HUES48 (cell line): Measurements from ENCODE around the gene STRA6.
A peak's percentile ranks its signal among the peaks of the same experiment; 100 is the strongest.

Experiments
- H3K27ac ChIP-seq: one replicate; pipeline ENCODE4 v1.7.0; 2013; ENCODE audit warnings: low read depth, low read length, inconsistent platforms
- H3K27me3 ChIP-seq: 2 replicates; pipeline ENCODE4 v1.6.1; 2013; ENCODE audit warnings: mild to moderate bottlenecking, low read length; ENCODE audit not compliant: control insufficient read depth, insufficient read depth
- H3K36me3 ChIP-seq: 2 replicates; pipeline ENCODE4 v1.6.1; 2013; ENCODE audit warnings: low read length; ENCODE audit not compliant: control insufficient read depth, insufficient read depth
- H3K4me1 ChIP-seq: 2 replicates; pipeline ENCODE4 v1.6.1; 2013; ENCODE audit warnings: mild to moderate bottlenecking, low read length; ENCODE audit not compliant: control insufficient read depth, insufficient read depth
- H3K4me3 ChIP-seq: 2 replicates; pipeline ENCODE4 v1.5.1; 2013; ENCODE audit warnings: mild to moderate bottlenecking, low read depth, low read length
- H3K9ac ChIP-seq: 2 replicates; pipeline ENCODE4 v1.6.1; 2013; ENCODE audit warnings: mild to moderate bottlenecking, low read depth, low read length, moderate library complexity
- H3K9me3 ChIP-seq: 2 replicates; pipeline ENCODE4 v1.6.1; 2013; ENCODE audit warnings: low read length; ENCODE audit not compliant: control insufficient read depth, insufficient read depth

Gene STRA6

DNA sequence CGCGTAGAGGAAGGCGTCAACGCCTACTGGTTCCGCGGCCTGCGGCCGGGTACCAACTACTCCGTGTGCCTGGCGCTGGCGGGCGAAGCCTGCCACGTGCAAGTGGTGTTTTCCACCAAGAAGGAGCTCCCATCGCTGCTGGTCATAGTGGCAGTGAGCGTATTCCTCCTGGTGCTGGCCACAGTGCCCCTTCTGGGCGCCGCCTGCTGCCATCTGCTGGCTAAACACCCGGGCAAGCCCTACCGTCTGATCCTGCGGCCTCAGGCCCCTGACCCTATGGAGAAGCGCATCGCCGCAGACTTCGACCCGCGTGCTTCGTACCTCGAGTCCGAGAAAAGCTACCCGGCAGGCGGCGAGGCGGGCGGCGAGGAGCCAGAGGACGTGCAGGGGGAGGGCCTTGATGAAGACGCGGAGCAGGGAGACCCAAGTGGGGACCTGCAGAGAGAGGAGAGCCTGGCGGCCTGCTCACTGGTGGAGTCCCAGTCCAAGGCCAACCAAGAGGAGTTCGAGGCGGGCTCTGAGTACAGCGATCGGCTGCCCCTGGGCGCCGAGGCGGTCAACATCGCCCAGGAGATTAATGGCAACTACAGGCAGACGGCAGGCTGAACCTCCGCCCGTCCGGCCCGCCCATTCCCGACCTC lies 68.1 kb downstream of the STRA6 start:
- Histone ChIP-seq H3K4me3 (peak overlapping the region; percentile 20; the same call in 1 of the 2 replicates), H3K4me1 (peaks cover 53% of the 10 kb centered on the region), H3K27me3 (peaks cover 98% of the 10 kb centered on the region), H3K9ac (no peak overlapping the region), H3K9me3 (no peaks in the 10 kb centered on the region), H3K36me3 (no peaks in the 10 kb centered on the region), H3K27ac (no peak overlapping the region)

DNA sequence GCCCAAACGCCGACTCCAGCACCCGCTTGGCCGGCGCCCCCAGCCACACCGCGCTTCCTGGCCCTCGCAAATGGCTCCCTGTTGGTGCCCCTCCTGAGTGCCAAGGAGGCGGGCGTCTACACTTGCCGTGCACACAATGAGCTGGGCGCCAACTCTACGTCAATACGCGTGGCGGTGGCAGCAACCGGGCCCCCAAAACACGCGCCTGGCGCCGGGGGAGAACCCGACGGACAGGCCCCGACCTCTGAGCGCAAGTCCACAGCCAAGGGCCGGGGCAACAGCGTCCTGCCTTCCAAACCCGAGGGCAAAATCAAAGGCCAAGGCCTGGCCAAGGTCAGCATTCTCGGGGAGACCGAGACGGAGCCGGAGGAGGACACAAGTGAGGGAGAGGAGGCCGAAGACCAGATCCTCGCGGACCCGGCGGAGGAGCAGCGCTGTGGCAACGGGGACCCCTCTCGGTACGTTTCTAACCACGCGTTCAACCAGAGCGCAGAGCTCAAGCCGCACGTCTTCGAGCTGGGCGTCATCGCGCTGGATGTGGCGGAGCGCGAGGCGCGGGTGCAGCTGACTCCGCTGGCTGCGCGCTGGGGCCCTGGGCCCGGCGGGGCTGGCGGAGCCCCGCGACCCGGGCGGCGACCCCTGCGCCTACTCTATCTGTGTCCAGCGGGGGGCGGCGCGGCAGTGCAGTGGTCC lies 68.7 kb downstream of the STRA6 start:
- peak overlapping the region; percentile 42 for H3K4me3 ChIP-seq
- peaks cover 55% of the 10 kb centered on the region for H3K4me1 ChIP-seq
- no peak overlapping the region for H3K9ac ChIP-seq
- no peaks in the 10 kb centered on the region for H3K36me3 ChIP-seq
- peaks cover 98% of the 10 kb centered on the region for H3K27me3 ChIP-seq
- no peak overlapping the region for H3K27ac ChIP-seq
- no peaks in the 10 kb centered on the region for H3K9me3 ChIP-seq

DNA sequence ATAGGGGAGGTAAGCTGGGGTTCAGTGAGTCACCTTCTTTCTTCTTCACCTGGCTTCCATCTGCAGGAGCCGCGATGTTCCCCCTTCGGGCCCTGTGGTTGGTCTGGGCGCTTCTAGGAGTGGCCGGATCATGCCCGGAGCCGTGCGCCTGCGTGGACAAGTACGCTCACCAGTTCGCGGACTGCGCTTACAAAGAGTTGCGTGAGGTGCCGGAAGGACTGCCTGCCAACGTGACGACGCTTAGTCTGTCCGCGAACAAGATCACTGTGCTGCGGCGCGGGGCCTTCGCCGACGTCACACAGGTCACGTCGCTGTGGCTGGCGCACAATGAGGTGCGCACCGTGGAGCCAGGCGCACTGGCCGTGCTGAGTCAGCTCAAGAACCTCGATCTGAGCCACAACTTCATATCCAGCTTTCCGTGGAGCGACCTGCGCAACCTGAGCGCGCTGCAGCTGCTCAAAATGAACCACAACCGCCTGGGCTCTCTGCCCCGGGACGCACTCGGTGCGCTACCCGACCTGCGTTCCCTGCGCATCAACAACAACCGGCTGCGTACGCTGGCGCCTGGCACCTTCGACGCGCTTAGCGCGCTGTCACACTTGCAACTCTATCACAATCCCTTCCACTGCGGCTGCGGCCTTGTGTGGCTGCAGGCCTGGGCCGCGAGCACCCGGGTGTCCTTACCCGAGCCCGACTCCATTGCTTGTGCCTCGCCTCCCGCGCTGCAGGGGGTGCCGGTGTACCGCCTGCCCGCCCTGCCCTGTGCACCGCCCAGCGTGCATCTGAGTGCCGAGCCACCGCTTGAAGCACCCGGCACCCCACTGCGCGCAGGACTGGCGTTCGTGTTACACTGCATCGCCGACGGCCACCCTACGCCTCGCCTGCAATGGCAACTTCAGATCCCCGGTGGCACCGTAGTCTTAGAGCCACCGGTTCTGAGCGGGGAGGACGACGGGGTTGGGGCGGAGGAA lies 69.6 kb downstream of the STRA6 start:
- H3K4me1 ChIP-seq = peaks cover 57% of the 10 kb centered on the region
- peak overlapping the region; percentile 42 for H3K4me3 ChIP-seq
- no peaks in the 10 kb centered on the region for H3K9me3 ChIP-seq
- peaks cover 98% of the 10 kb centered on the region for H3K27me3 ChIP-seq
- no peak overlapping the region for H3K9ac ChIP-seq
- H3K36me3 ChIP-seq = no peaks in the 10 kb centered on the region
- no peak overlapping the region for H3K27ac ChIP-seq

DNA sequence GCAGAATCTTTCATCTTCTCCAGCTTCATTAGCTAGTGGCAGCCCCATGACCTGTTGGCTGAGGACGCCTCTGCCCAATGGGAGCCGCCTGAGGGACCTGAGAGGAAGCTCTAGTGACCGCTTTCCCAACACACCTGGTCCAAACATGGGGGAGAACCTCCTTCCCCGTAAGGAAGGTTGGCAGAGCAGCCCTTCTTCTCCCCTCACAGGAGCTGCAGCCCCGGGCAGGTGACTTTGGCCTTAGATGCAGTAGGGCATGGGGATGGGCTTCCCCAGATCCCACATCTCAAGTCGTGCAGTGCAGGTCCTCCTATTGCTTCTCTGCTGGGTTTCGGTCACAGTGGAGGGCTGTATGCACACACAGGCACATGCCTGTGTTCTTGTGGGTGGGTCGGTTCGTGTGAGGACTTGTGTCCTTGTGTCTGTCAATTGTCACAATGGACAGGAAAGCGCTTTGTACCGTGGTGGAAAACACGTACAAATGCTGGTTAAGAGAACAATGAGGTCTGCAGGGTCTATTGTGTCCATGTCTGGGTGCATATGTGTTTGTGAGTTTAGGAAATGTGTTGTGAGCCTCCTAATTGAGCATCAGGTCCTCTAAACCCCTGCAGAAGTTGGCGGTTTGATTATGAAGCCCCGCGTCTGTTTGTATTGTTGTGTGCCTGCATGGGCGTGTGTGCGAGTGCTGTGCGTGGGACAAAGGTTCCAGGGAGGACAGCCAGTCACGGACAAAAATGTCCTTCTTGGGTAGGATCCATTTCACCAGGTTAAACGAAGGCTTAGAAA lies 70.8 kb downstream of the STRA6 start:
- no peak overlapping the region for H3K9ac ChIP-seq
- H3K4me3 ChIP-seq = no peak overlapping the region
- no peaks in the 10 kb centered on the region for H3K36me3 ChIP-seq
- peaks cover 97% of the 10 kb centered on the region for H3K27me3 ChIP-seq
- H3K9me3 ChIP-seq = no peaks in the 10 kb centered on the region
- no peak overlapping the region for H3K27ac ChIP-seq
- H3K4me1 ChIP-seq = peaks cover 57% of the 10 kb centered on the region

DNA sequence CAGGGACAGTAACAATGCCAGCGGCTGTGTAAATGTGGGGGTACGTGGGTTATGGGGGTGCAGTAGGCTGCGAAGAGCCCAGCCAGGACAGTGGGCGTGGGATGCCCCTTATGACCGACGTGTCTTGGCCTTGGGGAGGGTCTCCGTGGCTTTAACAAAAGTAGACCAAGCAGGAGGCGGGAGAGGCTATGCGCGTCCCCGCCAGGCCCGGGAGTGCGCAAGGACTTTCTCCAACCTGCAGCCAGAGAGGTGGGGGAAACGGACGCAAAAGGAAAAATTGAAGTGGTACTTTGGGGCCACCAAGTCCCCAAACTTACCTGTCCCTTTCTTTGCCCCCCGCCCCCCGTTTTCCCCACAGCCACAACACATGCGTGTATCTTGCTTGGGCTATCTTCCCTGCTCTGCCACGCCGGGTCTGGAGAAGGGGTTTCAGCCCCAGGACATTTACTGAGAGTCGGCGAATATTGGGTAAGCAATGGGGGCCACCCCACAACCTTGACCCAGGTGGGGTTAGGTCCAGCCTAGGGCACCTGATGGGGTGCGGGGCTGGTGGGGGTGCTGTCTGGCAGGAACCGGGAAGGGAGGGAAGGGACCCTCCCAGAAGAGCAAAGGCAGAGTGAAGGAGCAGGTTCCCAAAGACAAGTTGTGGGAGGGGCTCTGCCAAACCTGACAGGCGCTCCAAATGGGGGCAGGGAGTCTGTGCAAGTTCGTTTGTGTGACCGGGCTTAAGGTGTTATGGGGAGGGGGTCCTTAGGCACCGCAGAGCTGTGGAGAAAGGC lies 71.5 kb downstream of the STRA6 start:
- peaks cover 99% of the 10 kb centered on the region for H3K27me3 ChIP-seq
- H3K9ac ChIP-seq = no peak overlapping the region
- H3K4me1 ChIP-seq = peaks cover 54% of the 10 kb centered on the region
- H3K27ac ChIP-seq = no peak overlapping the region
- H3K9me3 ChIP-seq = no peaks in the 10 kb centered on the region
- H3K4me3 ChIP-seq = peak overlapping the region; percentile 42; the same call in 1 of the 2 replicates
- H3K36me3 ChIP-seq = no peaks in the 10 kb centered on the region

DNA sequence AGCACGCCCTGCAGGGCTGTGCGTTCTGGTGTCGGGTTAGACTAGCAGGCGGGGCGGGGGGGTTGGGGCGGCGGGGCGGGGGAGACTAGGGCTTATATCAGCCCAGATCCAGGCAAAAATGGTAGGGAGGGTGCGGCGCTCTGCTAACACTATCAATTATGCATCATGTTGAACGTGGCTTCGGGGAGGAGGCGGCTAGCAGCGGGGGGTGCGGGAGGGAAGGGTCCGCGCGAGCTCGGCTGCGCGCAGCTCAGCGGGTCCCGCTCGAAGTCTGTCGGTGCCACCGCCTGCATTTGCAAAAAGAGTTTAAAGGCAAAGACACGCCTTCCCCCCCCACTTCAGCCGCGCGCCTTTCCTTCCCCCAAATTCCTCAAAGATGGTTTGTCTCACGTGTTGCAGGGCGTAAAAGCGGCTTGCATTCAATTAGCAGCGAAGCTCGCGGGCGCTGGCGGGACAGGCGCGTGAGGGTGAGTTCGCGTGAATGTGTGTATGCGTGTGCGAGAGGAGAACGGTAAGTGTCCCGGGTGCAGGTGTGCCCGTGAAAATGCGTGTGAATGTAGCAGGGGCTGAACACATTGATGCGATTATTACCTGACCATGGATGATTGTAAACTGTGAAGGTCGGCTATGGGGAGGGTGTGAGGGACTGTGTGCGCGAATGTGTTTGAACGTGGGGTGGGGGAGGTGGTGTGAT lies 72.3 kb downstream of the STRA6 start, which contains the start of gene ISLR2:
Gene ISLR2 (plus strand): TSS at position 432 of the 694 bp plus-strand sequence. CDS start 2,169 bp downstream, outside the sequence.
- Histone ChIP-seq H3K36me3 (no peaks in the 10 kb centered on the region), H3K9me3 (no peaks in the 10 kb centered on the region), H3K27me3 (peaks cover 99% of the 10 kb centered on the region), H3K27ac (peak within 1 kb of the TSS; percentile 18), H3K9ac (no peak within 1 kb of the TSS), H3K4me1 (peaks cover 54% of the 10 kb centered on the region), H3K4me3 (peak within 1 kb of the TSS; percentile 58)

DNA sequence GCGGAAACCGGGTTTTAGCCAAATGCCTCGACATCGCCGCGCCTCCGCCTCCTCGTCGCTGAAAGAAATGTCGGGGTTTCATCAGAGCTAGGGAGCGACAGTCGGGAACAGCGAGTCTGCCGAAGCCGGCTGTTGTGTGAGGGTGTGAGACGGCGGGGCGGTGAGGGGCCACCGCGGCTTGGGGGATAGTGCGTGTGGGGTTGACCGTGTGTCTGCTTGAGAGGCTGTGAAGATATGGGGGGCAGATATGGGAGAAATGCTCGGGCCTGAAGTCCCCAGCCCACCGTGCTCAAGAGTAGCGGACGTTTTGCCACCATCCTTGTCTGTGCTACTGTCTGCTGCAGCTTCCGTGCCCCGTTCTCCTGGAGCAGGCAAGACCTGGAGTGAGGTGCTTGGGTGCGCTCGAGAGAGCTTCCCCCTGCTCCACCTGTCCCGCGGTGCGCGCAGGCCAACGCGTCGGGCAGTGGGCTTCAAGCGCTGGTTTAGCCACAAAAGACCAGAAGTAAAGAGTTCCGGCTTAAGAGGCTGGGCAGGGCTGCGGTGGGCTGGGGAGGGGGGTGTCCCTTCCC lies 72.9 kb downstream of the STRA6 start:
- H3K4me3 ChIP-seq = peak overlapping the region; percentile 58
- H3K27ac ChIP-seq = peak overlapping the region; percentile 18
- no peak overlapping the region for H3K9ac ChIP-seq
- H3K27me3 ChIP-seq = peaks cover 99% of the 10 kb centered on the region
- H3K36me3 ChIP-seq = no peaks in the 10 kb centered on the region
- peaks cover 54% of the 10 kb centered on the region for H3K4me1 ChIP-seq
- H3K9me3 ChIP-seq = no peaks in the 10 kb centered on the region
